ENCODE results near the gene KRTAP6-3. TPM values are rescaled to one million over a fixed set of nuclear protein-coding genes. Genes with fewer than 3 reads are reported as not detected.

KRTAP6-3 gene
- total RNA-seq, 1 donor from 2014 or later = not detected

DNA sequence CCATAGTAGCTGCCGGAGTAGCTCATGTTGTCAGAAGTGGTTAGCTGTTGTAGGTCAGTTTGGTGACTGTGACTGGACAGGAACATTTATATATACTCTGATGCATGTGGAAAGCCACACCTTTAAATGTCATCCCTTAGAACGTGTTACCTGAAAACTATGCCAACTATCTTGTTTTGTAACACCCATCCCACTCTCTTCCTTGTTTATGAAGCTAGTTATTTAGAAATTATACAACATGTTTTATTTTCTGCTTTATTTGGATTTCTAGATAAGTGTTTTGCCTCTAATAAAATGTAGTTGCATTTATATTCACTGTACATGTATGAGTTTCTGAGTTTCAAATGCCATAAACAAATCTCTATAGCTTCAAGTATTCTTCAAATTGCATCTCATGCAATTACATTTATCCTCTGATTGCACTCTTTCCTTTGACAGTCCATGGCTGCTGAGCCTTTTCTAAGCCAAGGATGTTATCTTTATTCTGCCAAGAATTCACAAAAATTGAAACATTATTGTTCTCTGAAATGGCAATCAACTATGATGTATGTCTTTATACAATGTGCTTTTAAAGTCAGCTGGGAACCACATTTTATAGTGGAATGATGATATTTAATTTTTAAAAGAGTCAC is 30.9 kb upstream of the KRTAP6-3 start, which contains the start of gene KRTAP19-7:
Gene KRTAP19-7, minus strand, starts transcription at position 51 of the 632 bp plus-strand sequence. Its CDS starts 25 bp downstream, at position 26.
- H3K27ac Mint-ChIP-seq (ENCODE audit: unreplicated experiment) = no peak within 1 kb of the TSS
- no peak for DNase-seq (ENCODE audit: low read depth)
- Histone ChIP-seq H3K27ac (ENCODE audit: low read depth, low read length) (no peak within 1 kb of the TSS), H4K20me1 (ENCODE audit: insufficient read depth, low read length) (no peaks in the 10 kb centered on the region), H3K4me3 (ENCODE audit: insufficient read depth, low read depth, low read length) (no peak within 1 kb of the TSS), H3K79me2 (ENCODE audit: insufficient read depth, low read length) (no peaks in the 10 kb centered on the region), H3K4me2 (ENCODE audit: low read length) (no peak within 1 kb of the TSS), H3K4me1 (ENCODE audit: insufficient read depth, low read length) (no peaks in the 10 kb centered on the region), H3K27me3 (ENCODE audit: insufficient read depth, low read length) (no peaks in the 10 kb centered on the region), H3K36me3 (ENCODE audit: insufficient read depth, low read length) (no peaks in the 10 kb centered on the region), H3K9ac (ENCODE audit: low read length) (no peak within 1 kb of the TSS), H2AFZ (ENCODE audit: low read depth, low read length) (no peak within 1 kb of the TSS), H3K9me3 (ENCODE audit: insufficient read depth, low read depth, low read length) (no peaks in the 10 kb centered on the region)
- H3K36me3 Mint-ChIP-seq (ENCODE audit: low read depth, unreplicated experiment) = no peaks in the 10 kb centered on the region
- no peaks in the 10 kb centered on the region for H3K27me3 Mint-ChIP-seq (ENCODE audit: low read depth, unreplicated experiment)
- no peaks in the 10 kb centered on the region for H3K4me1 Mint-ChIP-seq (ENCODE audit: low read depth, unreplicated experiment)
- H3K9me3 Mint-ChIP-seq (ENCODE audit: unreplicated experiment) = no peaks in the 10 kb centered on the region
- H3K4me3 Mint-ChIP-seq (ENCODE audit: unreplicated experiment) = no peak within 1 kb of the TSS
- no peak for FAIRE-seq
- TF ChIP-seq CTCF (IDR thresholded peaks at IDR 0.05; ENCODE audit: insufficient read depth, low read depth, low read length) (no peak), EZH2 (IDR thresholded peaks at IDR 0.05; ENCODE audit: insufficient read depth, low read length) (no peak)

DNA sequence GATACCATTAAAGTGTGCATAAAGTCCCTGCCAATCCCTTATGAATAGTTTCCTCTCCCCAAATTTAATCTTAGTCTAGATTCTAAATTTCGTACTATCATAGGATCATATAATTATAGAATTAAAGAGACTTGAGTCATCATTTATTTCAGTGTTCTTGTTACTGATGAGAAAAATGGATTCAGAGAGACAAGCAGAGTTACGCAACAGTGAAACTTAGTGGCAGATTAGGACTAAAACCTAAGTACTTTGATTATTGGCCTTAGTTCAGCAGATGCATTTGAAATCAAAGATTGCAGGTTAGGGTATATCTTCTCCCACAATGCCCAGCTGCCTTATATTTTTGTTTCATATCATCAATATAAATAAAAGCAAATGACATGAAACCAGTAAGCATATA is 30.3 kb upstream of the KRTAP6-3 start:
- TF ChIP-seq EZH2 (IDR thresholded peaks at IDR 0.05; ENCODE audit: insufficient read depth, low read length) (no peak), CTCF (IDR thresholded peaks at IDR 0.05; ENCODE audit: insufficient read depth, low read depth, low read length) (no peak)
- no peaks in the 10 kb centered on the region for H3K9me3 ChIP-seq (ENCODE audit: insufficient read depth, low read depth, low read length)
- H3K9me3 Mint-ChIP-seq (ENCODE audit: unreplicated experiment) = no peaks in the 10 kb centered on the region
- H3K4me1 Mint-ChIP-seq (ENCODE audit: low read depth, unreplicated experiment) = no peaks in the 10 kb centered on the region
- H3K4me3 Mint-ChIP-seq (ENCODE audit: unreplicated experiment) = no peak overlapping the region
- DNase-seq (ENCODE audit: low read depth) (no peak), FAIRE-seq (no peak)
- no peak overlapping the region for H3K27ac ChIP-seq (ENCODE audit: low read depth, low read length)
- H3K4me2 ChIP-seq (ENCODE audit: low read length) = no peak overlapping the region
- no peaks in the 10 kb centered on the region for H3K27me3 Mint-ChIP-seq (ENCODE audit: low read depth, unreplicated experiment)
- no peaks in the 10 kb centered on the region for H3K79me2 ChIP-seq (ENCODE audit: insufficient read depth, low read length)
- H3K9ac ChIP-seq (ENCODE audit: low read length) = no peak overlapping the region
- no peak overlapping the region for H3K4me3 ChIP-seq (ENCODE audit: insufficient read depth, low read depth, low read length)
- H3K4me1 ChIP-seq (ENCODE audit: insufficient read depth, low read length) = no peaks in the 10 kb centered on the region
- no peak overlapping the region for H2AFZ ChIP-seq (ENCODE audit: low read depth, low read length)
- no peaks in the 10 kb centered on the region for H3K36me3 ChIP-seq (ENCODE audit: insufficient read depth, low read length)
- no peaks in the 10 kb centered on the region for H3K27me3 ChIP-seq (ENCODE audit: insufficient read depth, low read length)
- H3K36me3 Mint-ChIP-seq (ENCODE audit: low read depth, unreplicated experiment) = no peaks in the 10 kb centered on the region
- H3K27ac Mint-ChIP-seq (ENCODE audit: unreplicated experiment) = no peak overlapping the region
- H4K20me1 ChIP-seq (ENCODE audit: insufficient read depth, low read length) = no peaks in the 10 kb centered on the region

- no peak overlapping the region for H3K4me3 Mint-ChIP-seq (ENCODE audit: unreplicated experiment)
- H3K36me3 Mint-ChIP-seq (ENCODE audit: low read depth, unreplicated experiment) = no peaks in the 10 kb centered on the region
- no peaks in the 10 kb centered on the region for H3K4me1 Mint-ChIP-seq (ENCODE audit: low read depth, unreplicated experiment)
- Histone ChIP-seq H3K4me3 (ENCODE audit: insufficient read depth, low read depth, low read length) (no peak overlapping the region), H3K9me3 (ENCODE audit: insufficient read depth, low read depth, low read length) (no peaks in the 10 kb centered on the region), H4K20me1 (ENCODE audit: insufficient read depth, low read length) (no peaks in the 10 kb centered on the region), H3K4me1 (ENCODE audit: insufficient read depth, low read length) (no peaks in the 10 kb centered on the region), H3K4me2 (ENCODE audit: low read length) (no peak overlapping the region), H3K9ac (ENCODE audit: low read length) (no peak overlapping the region), H2AFZ (ENCODE audit: low read depth, low read length) (no peak overlapping the region), H3K27me3 (ENCODE audit: insufficient read depth, low read length) (no peaks in the 10 kb centered on the region), H3K79me2 (ENCODE audit: insufficient read depth, low read length) (no peaks in the 10 kb centered on the region), H3K36me3 (ENCODE audit: insufficient read depth, low read length) (no peaks in the 10 kb centered on the region), H3K27ac (ENCODE audit: low read depth, low read length) (no peak overlapping the region)
- FAIRE-seq = no peak
- no peaks in the 10 kb centered on the region for H3K9me3 Mint-ChIP-seq (ENCODE audit: unreplicated experiment)
- H3K27ac Mint-ChIP-seq (ENCODE audit: unreplicated experiment) = peak overlapping the region; percentile 84
- no peak for DNase-seq (ENCODE audit: low read depth)
- H3K27me3 Mint-ChIP-seq (ENCODE audit: low read depth, unreplicated experiment) = no peaks in the 10 kb centered on the region
- TF ChIP-seq CTCF (IDR thresholded peaks at IDR 0.05; ENCODE audit: insufficient read depth, low read depth, low read length) (no peak), EZH2 (IDR thresholded peaks at IDR 0.05; ENCODE audit: insufficient read depth, low read length) (no peak)
Measured at GRCh38 chr21:30563072-30563471, 29.2 kb upstream of the KRTAP6-3 start.
